Stimulated activated CD4-positive, alpha-beta T cell treated with anti-CD3 and anti-CD28 coated beads, Interleukin-15, amount 100 ng/mL, for 1 hour (primary cell): ENCODE results near the gene HLA-DOA.

Experiments
- DNase-seq, 2 donors: peaks; one replicate each; pipeline ENCODE4 v3.0.0-alpha.2; 2020; ENCODE audit warnings: low read depth in 1 of 2, low spot score in 1 of 2

HLA-DOA gene

DNA sequence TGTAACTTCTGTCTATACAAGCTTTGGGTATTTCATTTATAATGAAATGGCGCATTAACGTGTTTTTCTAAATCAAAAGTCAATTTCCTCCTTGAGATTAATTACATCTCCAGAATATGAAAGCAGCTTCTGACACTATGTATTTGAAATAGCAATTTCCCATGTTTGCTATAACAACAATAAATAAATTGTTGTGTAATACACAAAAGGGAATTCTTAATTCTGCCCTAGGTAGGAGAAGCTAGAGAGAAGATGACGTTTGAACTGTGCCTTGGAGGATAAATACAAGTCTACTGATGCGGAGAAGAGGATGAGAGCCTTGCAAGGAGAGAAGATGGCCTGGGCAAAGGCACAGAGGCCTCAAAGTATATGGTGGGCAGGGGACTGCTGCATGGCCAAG lies 7.6 kb upstream of the HLA-DOA start:
- DNase-seq, result no peak

DNA sequence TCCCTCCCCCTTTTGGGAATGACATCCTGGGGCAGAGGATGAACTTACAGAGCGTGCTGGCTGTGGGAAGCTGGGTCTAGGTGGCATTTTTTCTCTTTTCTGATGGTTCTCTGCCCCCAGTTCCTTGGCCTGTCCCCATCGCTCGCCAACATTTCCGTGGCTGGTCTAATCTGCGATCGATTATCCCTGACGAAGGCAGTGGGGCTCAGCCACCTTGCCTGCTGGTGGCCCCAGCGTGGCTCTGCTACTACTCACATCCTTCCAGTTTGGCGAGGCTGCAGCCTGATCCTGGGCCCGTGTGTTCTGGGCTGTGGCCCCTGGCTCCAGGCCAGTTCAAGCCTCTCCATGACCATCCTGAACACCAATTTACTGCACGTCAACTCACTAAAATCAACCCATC lies 6.4 kb upstream of the HLA-DOA start:
- no peak for DNase-seq

DNA sequence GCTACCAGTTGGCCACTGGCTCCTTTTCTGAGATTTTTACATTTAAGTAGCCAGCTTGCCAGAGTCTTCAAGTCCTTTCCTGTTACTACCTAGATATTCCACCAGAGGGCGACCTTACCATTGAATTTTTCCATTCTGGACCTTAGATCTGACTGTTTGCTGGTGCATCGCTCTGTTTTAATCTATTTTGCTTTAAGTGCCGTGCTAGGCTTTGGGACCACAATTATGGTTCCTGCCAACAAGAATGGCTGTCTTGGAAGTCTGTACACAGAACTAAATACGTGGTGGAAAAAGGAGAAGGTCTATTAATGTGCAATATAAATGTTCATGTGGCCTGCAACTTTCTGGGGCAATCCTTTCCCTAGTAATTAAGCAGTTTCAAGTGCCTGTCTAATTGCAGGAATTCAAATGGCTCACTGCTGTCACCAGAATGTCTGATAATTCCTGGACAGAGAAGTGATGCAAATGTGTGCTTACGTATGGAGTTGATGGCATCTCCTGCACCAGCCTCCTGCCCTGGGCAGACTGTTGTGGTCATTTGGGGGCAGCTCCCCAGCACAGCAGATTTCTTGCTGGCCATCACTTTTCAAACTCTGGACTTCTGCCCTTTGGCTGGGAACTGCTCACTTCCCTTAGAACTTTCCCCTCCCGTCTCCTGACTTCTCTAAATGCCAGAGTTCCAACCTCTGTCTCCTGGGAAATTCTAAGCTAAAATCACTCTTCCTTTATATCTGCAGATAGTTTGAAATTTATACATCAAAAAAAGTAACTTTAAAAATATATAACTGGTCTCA lies 5.6 kb upstream of the HLA-DOA start:
- peak in 1 of 2 donors; percentile 26 for DNase-seq

DNA sequence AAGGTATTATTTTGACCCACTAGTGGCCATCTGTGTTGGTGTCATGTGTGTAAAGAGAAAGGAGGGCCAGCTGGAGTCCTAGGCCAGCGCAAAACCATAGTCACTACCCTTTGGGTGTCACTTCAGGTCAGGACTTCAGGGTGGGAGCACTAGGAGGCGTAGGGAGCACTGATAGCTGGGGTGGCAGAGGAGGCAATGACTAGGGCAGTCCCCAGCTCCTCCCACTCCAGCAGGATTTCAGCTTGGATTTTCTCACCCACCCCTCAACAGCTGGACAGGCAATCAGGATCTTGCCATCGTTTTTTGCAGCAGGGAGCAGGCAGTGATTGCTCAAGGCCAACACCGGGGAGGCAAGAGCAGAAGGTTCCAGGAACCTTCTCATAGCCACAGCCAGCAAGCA lies 4.2 kb upstream of the HLA-DOA start:
- DNase-seq, result no peak

DNA sequence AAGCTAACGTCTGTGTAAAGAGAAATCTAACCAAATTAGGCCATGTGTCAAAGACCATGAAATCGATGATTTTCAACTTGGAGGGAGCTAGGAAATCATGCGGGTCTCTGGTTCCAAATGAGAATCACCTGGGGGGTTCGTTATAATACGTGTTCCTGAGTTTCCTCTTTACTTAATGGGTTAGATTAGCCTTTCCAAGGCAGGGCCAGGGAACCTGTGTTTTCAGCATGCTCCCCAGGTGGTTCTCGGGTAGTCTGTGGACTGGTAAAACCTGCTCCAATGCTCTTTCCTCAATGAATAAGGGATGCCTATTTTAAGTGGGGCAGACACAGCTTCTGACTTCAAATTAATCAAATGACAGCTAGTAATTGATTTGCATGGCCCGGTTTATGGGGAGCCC lies 965 bp upstream of the HLA-DOA start:
- DNase-seq, result no peak

DNA sequence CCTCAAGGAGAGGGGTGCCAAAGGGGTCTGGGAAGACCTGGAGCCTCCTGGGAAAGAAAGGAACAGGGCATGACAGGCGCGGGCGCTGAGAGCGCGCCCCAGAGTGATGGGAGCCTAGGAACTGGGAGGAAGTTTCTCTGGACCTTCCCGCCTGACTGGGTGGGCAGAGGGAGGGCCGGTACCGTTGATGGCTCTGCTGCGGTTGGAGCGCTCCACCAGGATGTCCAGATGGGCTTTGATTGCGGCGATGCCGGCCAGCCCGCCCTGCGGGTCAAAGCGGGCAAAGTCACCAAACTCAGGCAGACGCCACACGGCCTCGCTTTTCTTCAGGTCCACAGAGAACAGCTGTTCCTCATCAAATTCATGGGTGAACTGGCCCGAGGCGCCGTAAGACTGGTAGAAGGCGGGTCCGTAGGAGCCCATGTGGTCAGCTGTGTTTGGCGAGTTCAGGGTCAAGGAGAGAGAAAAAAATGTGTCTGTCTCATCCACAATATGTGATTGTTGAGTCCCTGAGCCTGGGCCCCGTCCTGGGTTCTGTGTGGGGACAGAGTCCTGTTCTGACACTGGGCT lies 1.5 kb downstream of the HLA-DOA start:
- DNase-seq, result no peak

DNA sequence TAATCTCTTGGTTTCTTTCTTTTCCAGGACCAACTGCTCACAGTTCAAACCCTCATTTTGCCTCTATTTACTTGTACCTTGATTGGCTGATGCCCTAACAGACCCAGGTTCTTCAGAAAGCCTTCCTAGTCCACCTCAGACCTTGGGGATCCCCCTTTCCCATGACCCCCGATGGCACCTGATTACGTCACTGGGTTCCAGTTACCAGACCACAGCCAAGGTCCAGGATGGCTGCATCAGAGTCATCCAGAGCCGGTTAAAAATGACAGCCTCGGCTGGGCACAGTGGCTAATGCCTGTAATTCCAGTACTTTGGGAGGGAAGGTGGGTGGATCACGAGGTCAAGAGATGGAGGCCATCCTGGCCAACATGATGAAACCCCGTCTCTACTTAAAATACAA lies 4.5 kb downstream of the HLA-DOA start:
- DNase-seq, result no peak

DNA sequence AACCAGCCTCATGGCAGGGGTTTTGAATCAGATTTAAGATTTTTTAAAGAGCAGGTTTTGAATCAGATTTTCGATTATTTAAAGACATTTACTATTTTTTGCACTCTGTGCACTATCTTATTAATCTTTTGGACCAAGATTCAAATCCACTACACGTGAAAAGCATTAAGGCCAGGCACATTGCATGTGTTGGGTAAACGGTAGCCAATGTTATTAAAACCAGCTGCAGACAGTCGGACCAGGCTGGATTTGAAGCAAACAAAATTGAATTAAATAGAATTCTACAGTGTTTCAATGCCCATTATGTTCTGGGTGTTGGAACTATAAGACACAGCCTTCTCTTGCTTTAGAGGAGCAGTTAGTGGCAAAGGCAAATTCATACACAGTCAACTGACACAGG lies 7.7 kb downstream of the HLA-DOA start:
- no peak for DNase-seq

DNA sequence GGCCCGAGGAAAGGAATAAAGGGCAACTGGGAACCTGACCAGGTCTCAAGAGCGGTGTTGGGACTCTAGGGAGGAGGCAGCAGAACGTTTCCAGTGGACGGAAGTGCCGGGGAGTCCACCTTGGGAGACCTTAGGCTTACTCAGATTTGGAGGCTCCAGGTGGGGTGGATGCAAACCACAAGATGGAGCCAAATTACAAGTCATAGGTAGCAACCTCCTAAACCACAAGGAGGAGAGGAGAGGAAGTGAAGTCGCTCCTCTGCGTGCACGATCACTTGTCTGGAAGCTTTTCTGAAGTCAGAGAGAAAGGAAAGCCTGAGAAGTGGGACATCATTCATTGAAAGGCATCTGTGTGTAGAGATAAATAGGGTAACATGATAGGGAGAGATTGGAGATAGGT lies 9.3 kb downstream of the HLA-DOA start:
- no peak for DNase-seq

DNA sequence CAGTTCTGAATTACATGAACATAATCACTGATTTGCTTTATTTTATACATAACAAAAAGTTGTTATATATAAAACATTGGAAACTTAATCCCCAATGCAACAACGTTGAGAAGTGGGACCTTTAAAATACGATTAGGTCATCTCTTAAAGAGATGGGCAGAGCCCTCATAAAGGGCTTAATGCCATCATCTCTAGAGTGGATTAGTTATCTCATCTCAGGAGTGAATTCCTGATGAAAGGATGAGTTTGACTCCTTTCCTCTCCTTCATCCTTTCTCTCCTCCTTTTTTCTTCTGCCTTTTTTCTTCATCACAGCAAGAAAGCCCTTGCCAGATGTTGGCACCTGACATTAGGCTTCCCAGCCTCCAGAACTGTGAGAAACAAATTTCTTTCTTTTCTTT lies 13.9 kb downstream of the HLA-DOA start:
- no peak for DNase-seq

DNA sequence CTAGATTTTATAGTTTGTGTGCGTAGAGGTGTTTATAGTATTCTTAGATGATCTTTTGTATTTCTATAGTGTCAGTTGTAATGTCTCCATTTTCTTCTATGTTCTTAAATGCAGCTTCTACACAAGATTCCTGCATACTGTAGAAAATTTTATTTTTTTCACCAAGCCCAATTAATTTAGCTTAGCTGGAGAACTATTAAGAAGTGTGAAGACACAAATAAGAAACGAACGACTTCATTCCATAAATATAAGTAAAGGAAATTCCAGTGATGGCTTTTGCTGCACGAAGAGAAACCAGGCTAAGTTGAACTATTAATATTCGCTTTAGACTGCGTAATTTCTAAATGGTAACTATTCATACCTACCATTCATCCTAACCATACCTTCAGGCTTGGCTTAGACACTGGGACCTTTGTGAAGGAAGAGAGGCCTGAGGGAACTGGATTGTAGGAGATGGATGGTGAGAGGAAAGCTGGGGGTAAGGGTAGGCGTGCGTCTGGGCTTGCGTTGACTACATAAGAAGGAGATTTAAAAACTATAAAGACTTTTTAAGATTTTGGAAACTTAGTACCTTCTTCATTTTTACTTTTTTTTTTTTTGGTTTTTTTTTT lies 15.9 kb downstream of the HLA-DOA start:
- DNase-seq, result no peak

DNA sequence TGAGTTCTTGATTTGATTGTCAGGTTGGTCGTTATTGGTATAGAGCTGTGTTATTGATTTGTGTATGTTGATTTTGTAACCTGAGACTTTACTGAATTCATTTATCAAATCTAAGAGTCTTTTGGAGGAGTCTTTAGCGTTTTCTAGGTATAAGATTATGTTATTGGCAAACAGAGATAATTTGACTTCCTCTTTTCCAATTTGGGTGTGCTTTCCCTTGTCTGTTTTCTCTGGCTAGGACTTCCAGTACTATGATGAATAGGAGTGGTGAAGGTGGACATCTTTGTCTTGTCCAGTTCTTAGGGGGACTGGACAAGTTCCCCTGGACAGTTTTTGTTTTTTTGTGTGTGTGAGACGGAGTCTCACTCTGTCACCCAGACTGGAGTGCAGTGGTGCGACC lies 17.4 kb downstream of the HLA-DOA start:
- no peak for DNase-seq

DNA sequence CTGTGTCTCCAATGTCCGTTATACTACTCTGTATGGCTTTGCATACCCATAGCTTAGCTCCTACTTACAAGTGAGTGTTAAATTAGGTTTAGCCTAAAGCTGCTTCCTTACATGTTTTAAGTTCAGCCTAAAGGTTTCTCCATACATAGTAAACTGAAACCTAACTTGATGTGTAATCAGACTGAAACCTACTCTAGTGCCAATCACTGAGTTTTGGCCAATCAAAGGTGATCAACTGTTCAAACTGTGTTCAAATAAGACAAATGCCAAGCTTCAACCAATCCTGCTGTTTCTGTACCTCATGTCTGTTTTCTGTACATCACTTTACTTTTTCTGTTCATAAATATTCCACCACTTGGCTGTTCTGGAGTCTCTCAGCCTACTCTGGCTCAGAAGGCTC lies 20.0 kb downstream of the HLA-DOA start:
- no peak for DNase-seq

DNA sequence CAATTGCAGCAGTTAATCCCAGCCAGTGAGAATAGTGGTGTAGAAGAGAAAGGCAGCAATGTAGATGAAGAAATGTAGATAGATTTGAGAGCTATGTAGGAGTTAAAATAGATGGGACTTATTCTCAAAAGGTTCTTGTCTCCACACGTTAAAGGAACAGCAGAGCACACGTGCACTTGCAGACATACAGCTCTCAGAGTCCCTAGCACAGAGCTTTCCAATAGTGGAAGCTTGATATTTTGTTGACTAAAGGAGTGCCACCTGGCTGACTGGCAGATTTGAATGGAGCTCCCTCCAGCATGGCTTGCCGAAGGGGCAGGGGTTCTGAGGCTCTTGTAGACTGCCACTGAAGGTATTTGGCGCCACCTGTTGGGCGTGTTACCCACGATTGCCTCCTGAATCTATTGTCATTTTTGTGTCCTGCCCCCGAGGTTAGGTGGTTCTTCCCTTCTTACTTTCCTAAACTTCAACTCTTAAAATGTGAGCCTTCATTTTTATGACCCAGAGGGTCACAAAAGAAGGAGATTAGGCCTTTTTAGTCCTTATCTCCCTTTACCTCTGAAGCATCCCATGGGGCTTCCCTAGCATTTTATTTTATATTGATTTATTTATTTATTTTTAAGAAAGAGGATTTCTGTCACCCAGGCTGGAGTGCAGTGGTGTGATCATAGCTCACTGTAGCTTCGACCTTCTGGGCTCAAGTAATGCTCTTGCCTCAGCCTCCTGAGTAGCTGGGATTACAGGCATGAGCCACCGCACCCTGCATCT lies 24.6 kb downstream of the HLA-DOA start:
- DNase-seq, result peak; percentile 81 to 83

DNA sequence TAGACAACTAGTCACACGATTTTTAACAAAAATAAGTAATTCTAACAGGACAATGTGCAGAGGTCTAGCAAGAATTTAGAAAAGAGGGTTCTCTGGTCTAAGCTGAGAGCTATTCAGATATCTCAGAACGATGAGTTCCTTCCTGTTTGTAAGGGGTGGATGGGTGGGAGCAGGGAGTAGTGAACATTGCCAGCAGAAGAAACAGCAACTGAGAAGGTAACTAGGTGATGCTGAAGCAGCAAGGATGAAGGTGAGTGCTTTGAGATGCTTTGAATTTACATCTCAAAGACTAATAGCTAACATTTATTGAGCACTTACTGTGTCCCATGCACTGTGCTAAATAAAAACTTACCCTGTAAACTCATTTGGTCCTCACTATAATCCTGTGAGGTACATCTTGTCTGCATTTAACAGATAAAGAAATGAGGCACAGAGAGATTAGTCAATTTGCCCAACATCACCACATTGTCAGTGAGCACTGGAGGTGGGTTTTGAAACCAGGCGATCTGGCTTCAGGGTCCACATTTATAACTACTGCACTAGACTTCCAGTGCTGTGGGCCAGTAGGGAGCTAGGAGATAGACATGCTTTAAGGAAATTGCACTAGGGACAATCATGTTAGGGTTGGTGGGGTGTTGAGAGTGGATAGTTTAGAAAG lies 25.3 kb downstream of the HLA-DOA start:
- DNase-seq, result no peak

DNA sequence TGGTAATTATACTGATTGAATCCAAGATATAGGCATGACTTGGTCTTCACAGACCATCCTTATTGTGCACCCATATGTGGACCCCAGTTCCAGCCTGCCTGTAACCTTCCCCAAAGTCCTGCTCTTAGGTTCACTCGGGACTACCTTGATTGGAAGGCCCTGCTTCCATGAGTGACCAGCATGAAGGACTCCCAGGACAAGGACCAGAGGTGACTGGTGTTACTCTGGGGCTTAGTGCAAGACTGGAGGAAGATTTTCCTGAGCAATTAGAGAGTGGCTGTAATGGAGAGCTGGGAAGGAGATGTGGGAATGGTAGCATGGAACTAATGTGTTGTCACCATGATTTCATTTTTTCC lies 25.9 kb downstream of the HLA-DOA start:
- DNase-seq, result no peak

DNA sequence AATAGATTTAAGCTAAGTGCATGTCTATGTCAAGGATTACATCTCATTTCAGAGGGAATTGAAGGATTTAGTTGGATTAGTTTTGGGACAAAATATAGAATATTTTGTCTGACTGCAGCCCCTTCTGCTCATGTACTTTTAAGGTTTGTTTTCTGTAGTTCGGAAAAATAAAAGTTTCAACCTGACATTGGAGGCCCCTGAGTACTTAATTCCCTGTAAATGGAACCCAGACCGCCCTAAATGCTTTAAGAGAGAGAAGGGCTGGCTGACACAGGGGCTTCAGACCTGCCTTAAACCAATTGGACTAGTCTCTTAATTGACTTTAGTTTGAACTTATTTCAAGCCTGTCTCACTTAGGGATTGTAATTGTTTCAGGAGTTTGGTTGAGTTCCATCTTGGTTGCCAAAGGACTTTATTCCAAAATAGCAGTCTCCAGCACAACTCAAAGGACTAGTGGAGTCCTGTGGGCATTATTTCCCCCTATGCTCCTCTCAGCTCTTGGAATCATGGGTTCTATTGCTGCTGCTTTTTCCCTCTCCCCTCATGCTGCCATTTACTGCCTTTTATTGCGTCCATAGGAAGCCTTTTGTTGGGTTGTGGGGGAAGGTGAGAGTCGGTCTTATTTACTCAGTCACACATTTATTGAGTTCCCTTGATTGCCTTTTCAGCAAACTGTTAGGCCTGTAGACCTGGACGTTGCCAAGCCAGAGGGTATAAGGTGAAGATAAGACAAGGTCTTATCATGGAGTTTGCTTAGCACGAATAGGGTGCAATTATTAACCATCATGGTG lies 26.5 kb downstream of the HLA-DOA start:
- DNase-seq, result no peak

DNA sequence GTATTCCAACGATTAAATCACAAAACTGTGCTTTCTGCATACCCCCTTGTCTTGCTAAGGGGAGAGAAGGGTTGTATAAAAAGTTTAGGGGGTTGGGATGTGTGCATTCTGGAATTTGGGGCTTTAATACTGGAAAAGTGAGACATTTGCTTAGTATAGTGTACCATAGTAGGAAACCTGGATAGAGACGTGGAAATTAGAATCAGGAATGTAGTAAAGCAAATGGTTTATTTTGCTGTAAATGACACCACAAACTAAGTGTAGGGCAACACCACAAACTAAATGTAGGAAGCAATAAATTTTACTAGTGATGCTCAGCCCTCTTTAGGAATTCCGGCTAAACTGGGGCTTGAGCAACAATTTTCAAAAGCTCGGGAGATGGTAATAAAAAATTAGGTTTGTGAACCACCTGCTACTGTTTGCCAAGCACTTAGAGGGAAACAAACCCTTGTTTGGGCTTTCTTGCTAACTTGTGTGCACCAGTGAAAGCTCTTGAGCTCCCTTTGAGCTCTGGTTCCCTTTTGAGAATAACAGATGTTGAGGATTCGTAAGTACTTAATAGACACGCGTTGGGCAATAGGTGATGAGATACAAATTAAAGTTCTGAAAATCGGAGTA lies 27.2 kb downstream of the HLA-DOA start:
- no peak for DNase-seq

DNA sequence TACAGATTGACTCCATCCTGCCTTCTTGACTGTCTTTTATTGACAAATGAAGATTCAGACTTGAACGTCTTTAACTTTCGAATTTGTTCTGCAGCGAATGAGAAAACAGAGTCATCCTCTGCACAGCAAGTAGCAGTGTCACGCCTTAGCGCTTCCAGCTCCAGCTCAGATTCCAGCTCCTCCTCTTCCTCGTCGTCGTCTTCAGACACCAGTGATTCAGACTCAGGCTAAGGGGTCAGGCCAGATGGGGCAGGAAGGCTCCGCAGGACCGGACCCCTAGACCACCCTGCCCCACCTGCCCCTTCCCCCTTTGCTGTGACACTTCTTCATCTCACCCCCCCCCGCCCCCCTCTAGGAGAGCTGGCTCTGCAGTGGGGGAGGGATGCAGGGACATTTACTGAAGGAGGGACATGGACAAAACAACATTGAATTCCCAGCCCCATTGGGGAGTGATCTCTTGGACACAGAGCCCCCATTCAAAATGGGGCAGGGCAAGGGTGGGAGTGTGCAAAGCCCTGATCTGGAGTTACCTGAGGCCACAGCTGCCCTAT lies 28.8 kb downstream of the HLA-DOA start:
- DNase-seq, result no peak
